DMS153 treated with DMSO at 0.1 percent for 48 hours (cell line): ENCODE measurements around the gene FBN1.

ENCODE experiments used
- DNase-seq: peaks from one replicate; lab custom pipeline; 2025; ENCODE audit not compliant: unreplicated experiment; lab: John Stamatoyannopoulos, UW

FBN1 gene

GRCh38 chr15:48623456-48623855, 22.1 kb downstream of the FBN1 start:
- DNase-seq = no peak

DNA sequence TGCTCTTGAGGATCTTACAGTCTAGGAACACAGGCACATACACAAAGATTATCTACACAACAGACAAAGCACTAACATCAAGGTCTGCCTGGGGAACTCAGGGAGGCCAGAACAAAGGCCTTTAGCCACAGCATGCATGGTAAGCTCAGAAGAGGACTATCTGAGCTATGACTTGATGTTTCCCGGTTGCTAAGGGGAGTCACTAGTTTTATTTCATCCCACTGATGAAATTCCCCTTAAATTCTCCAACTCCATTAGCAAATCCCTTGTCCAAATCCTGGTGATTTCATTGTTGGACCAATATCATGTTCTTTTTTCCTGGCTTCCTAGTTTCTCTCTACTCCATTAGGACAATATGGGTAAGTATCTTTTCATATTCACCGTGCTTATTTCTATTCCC, 23.3 kb downstream of the FBN1 start:
- no peak for DNase-seq

- no peak for DNase-seq
Measured at GRCh38 chr15:48619446-48619845, 26.1 kb downstream of the FBN1 start.

DNA sequence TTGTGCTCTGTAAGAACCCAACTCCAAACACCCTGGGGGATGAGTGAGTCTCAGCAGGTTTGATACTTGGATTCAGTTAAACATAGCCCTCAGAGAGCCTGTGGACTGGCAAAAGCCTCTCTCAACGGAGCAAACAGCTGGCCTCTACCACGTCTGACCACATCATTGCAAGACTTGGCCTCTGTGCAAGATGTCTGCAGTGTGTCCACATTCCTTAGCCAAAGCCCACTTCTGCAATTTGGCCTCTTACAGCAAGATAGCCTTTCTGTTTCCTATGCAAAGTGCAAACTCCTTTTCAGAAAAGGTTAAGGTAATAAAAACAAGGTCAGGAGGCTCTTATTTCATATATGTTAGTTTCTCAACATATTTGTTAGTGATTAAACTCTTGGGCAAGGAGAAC, 27.9 kb downstream of the FBN1 start:
- no peak for DNase-seq

DNA sequence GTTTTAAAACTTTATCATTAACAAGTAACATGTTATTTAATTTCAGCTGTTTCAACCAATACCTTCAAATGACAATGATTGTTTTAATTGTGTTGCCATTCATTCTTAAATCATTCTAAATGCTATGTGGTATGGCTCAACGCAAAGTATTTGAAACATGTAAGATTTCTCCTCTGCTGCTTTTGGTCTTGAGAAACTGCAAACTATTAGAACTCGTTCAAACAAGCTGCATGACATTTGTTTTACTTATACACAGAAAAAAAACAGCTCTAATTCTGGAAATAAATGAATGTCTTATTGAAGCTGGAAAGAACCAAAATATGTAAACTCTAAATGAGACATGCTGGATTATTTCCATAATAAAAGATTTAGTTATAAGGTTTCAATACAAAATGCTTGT, 29.3 kb downstream of the FBN1 start:
- no peak for DNase-seq

DNA sequence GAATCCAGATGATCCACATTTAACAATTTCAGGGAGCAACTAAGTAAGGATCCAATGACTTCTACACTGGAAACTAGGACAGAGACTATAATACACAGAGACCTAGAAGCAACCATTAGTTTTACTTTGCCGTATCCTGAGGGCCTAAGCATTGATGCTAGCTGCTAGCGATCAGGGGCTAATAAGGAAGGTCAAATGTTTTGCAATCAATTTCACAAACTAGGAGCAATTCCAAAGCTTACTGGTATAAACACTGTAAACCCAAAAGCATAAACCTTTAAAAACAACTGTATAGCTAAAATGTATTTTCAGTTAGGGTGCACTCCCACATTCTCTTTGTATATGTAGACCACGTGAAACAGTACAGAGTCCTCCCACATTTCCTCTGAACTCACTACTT, 31.5 kb downstream of the FBN1 start:
- DNase-seq = no peak

DNA sequence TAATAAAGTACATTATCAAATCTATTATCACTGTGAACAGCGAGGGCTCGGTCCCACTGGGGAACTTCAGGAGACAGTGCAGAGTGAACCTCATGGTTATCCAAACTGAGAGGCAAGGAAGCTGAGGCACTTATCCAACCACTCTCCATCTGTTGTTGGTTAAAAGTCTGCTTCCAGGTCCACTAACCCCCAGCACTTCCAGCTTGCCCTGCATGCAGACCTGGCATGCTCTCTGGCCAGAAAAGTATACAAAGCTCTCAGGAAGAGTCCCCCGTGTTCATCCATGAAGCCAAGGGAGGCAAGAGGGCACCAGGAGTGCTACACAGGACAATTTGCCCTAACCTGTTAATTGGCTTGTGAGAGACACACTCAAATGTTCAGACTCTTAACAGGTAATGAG, 36.0 kb downstream of the FBN1 start:
- no peak for DNase-seq

DNA sequence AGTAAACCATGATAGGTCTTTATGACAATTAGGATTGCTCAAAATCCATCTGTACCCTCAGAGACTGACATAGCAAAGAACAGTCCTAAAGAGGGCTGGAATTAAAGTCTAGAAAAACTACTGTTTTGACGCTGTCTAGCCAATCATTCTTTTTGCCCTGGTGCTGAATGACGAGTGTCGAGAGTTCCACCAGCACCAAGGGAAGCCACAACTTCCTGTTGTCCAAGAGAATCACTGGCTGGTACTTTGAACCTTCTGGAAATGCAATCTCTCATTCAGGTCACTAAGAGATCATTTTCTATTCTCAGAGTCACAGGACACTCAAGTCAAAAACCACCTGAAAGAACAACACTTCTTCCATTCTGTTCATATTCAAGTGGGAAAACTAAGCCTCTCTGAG, 37.7 kb downstream of the FBN1 start:
- DNase-seq = no peak

DNA sequence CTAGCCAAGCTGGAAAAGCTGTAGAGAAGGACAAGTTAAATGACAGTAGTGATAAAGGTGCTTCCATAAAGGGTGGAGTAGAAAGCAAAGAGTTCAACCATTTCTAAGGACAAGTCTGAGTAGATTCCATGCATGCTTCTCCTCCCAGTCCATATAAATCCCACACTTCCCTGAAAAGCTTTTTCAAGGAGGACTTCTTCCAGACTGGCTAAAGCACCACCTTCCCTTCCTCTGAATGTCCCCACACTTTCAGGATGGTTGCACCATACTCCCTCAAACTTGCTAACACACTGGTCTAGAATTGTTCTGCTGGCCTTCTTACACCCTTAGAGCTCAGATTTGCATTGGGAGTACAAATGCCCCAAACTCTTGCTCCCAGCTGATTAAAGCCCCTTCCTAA, 40.9 kb downstream of the FBN1 start:
- DNase-seq = no peak

GRCh38 chr15:48603922-48604321, 41.6 kb downstream of the FBN1 start:
- no peak for DNase-seq

DNA sequence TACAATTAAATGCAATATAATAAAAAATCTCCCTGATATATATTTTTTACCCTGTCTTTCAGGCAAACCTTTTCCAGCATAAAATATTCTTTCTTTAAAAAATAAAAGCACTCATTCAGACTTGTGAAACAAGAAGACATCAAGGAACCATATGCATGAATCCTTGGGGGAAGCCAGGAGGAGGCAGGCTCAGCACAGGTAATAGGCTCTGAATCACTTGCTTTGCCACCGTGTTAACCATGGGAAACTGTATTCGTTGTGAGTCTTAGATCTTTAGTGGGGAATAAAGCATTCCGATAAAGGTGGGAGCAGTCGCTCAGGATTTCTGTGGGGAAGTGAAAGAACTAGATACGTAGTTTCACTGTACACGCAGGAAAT, 42.4 kb downstream of the FBN1 start:
- DNase-seq = no peak

DNA sequence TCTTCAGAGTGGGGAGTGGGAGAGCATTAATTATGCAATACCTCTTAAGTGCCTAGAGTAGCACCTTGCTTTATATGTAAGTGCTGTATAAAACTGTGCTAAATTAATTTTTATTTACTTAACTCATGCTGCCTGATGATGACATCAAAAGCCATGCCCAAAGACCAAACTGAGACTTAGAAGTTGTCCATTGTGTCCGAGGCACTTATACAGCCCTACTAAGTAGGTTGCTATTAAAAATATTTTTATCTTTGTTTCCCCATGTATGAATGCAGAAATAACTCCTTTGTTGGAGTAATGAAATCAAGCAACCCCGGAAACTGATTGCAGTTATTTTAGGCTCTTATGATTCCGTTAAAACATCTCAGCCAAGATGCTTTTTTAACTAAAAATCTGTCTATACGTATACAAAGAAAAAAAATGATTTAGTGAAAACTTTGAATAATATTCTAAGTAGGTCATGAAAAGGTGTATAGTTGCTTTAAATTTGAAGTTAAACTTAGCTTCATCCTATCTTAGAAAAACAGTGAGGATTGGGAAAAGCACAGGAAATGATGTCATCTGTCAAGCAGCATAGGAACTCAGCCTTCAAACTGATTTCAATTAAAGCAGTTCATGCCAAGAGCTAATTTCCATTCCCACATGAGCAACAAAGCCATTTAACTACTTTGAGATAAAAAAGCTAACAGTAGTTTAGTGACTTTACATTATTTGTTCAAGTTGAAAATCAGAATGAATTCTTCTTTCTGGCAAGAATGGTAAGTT, 43.0 kb downstream of the FBN1 start:
- DNase-seq = no peak

- no peak for DNase-seq
Measured at GRCh38 chr15:48601095-48601494, 44.4 kb downstream of the FBN1 start.

GRCh38 chr15:48596841-48597240, 48.7 kb downstream of the FBN1 start:
- DNase-seq = no peak

- DNase-seq = no peak
Measured at GRCh38 chr15:48596415-48596814, 49.1 kb downstream of the FBN1 start.

- no peak for DNase-seq
Measured at GRCh38 chr15:48595981-48596380, 49.5 kb downstream of the FBN1 start.

- DNase-seq = no peak
Measured at GRCh38 chr15:48592933-48593332, 52.6 kb downstream of the FBN1 start.

- DNase-seq = no peak
Measured at GRCh38 chr15:48592221-48592731, 53.2 kb downstream of the FBN1 start.

GRCh38 chr15:48590723-48591122, 54.8 kb downstream of the FBN1 start:
- no peak for DNase-seq

DNA sequence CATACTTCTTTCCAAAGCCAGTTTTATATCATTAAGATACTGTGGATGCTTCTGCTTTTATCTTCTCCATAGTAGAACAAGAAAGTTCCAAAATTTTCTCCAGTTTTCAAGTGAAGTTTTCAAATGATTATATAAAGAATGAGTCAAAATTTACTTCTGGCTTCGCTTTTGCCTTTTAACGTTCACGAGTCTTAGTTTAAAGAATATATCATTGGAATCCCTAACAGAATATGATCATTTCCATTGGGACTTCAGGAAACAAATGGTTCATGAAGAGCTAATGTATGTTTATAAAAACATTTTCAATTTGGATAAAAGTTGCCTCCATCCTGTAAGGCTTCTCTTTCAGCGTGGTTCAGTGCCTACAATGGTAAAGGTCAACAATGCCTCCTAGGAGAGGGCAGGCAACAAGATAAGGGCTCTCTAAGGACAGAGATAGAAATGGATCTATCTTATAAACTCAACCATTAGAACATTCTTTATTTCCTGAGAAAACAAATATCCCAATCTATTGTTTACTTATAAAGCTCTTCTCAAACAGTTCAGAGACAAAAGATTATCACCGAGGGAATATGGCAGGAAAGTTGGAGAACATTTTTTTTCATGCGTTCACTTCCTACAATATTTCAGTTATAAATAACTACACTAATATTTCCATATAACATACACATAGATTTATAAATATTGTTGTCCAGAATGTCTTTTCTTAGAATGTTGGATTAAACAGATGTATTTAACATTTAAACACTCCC, 60.5 kb downstream of the FBN1 start:
- no peak for DNase-seq

DNA sequence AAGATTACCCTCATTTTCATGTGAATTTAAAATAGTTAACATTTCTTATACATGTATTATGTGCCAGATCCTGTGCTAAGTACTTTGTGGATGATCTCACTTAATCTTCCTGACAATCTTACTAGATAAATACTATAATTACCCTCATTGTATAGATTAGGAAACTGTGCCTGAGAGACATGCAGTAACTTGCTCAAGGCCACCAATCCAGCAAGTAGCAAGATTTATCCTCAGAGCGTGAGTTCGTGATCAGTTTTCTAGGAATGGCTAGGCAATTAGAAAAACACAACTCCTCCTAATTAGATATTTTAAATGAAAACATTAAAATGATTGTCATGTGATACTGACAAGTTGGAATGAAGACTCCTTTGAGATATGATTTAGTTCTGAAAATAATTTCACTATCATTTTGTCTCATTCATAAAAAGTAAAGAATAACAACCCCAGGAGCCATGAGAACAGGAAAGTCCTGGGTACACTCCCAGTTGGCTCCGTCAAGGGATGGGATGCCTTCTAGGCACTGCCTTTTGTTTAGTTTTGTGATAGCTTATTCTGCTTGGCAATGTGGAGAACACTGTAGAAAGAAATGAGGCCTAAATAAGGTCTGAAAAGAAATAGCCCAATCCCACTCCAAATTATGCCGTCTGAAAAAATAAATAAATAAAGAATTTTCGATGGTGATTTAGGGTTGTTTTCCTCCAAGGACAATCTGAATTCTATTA, 61.3 kb downstream of the FBN1 start:
- DNase-seq = no peak
